Ecto neural progenitor cell (in vitro differentiated cells): ENCODE measurements around the gene DEPP1.

Experiments
- DNase-seq: peaks from one replicate; pipeline ENCODE4 v3.0.0-alpha.2; 2018; ENCODE audit warnings: low spot score

Gene DEPP1

DNA sequence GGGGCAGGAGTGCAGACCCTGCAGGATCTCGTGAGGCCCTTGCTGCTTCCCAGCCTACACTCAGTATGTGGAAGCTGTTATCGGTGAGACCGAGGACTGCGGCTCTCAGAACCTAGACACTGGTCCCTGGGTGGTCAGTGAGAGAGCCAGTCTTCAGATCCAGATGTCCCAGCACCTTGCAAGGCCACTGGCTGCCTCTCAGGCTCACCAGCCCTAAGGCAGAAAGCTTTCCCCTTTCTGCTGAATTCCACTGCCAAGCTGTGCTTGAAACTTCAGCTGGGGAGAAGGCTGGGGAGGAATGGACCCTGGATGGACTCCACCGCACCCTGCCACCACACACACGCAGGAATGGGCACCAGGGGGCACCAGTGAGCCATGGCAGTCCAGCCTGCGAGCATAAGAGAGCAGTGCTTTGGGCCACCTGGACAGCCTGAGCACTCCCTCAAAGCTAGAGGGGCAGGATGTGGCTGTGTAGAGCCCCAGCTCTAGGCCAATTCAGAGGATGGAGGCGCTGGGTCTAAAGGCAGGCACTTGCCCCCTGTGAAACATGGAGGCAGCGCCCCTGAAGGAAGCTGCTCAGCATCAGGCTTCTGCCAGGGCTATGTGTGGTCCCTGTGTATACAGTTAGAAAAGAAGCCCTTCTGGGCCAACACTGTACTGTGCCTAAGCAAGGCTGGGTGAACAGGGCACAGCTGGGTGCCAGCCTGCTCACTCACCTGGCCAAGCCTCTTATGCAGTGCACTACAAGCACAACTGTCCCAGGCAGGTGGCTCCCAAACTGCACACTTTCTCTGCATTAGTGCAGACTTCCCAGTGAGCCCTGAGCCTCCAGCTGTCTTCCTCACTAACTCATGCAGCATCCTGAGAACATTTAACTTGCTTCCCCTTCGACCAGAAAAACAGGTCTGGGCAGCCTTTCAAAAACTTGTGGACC, 45.8 kb downstream of the DEPP1 start:
- DNase-seq, result peak; percentile 91

DNA sequence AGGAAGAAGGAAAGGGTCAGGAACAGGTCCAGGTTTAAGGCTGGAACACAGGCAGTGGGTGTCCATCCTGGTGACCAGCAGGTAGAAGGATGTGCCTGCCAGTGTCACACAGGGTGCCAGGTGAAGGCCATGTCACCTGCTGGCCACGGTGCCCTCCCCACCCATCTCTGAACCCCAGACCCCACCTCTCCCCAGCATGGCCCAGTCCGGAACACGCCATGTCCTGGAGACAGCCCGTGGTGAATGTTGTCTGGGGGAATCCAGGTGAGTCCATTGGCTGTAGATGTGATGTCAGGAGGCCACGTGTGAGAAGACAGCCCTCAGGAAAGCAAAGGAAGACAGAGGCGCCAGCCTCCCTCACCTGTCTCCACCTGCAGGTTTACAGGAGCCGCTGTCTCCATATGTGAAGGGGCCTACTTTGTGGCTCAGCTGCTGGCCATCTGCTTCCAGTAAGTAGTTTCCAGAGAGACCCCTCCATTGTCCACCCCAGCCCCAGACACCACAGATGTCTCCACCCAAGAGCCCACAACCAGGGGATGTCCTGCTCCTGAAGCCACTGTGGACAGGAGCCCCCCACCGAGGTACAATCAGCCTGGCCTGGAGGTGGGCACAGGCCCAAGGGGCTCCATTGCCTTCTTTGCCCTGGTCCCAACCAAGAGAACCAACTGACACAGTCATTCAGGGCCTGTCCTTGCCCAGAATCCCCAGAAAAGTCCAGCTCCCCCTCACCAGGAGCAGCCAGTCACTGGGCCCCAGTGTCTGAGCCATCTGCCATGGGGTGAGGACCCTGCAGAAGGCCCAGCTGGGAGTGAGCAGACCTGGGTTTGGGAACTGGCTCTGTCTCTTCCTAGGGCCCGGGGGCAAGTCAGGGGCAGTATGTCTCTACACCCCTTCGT, 46.7 kb downstream of the DEPP1 start:
- DNase-seq, result peak; percentile 31

DNA sequence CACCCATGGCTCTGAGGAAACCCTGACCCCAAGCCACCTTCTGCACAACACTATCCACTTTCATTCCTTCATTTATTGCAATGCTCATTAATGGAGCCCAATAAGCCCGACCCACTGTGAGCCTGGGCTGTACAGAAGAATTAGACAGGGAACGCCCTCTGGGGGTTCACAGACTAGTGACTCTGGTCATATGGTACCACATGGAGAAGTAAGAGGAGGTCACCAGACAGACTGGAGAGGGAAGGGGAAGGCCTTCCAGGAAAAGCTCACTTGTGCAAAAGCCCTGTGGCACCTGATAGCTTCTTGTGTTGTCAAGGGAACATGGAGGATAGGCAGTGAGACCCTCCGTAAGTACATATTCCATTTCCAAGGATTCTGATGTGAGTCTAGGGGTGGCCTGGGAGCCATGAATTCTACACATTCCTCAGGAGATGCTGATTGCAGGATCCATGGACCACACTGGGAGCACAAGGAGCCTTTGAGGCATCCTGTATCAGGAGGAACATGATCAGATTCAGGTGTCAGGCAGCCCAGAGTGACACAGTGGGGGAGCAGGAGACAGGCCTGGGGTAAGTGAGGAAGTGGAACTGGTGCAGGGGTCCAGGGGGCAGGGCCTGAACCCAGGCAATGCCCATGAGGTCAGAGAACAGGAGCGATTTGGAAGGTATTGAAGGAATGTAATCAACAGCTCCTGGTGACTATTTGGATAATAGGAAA, 47.5 kb downstream of the DEPP1 start:
- peak; percentile 30 for DNase-seq

DNA sequence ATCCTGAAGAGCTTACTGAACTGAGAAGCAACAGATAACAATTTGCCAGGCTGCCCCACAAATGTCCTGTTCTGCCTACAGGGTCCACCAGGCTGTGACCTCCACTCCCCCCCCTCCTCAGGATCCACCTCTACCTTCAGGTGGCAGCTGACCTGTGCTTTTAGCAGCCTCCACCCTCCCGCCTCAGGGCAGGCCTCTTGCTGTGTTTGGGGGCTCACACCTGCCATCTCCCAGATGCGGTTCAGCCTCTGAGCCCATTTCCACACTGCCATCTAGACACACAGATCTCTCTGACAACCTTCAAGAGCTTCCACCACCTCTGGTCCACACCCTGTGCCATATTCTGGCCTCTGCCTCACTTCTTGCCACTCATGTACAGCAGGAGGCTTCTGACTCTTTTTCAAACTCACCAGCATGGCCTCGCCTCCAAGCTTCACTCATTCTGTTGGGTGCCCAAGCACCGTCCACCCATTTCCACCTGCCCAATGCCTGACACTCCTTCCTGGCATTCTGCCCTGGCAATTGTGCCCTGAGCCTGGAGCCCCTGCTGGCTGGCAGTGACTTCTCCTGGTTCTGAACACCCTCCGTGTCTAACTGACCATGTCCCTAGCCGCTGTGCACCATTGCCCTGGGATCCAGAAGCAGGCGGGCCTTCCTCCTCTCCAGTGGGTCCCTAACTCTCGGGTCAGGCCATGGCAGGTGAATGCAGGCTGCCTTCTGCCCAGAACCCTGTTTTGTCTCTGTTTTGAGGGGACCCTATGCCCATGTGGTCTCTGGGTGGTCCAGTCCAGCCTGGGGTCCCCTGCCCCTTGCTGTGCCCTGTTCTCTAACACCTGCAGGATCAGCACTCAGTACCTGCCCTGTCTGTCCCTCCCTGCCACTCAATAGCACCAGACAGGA, 49.0 kb downstream of the DEPP1 start:
- peak; percentile 32 for DNase-seq

DNA sequence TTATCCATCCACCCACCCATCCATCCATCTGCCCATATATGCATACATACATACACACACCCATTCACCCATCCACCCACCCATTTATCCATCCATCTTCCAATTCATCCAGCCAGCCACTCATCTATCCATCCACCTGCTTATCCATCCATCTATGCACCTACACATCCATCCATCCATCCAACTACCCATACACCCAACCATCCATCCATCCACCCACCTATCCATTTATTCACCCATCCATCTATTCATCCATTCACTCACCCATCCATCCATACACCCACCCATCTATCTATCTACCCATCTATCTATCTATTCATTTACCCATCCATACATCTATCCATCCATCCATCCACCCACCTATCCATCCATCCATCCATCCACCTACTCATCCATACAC, 50.1 kb downstream of the DEPP1 start:
- DNase-seq, result no peak

DNA sequence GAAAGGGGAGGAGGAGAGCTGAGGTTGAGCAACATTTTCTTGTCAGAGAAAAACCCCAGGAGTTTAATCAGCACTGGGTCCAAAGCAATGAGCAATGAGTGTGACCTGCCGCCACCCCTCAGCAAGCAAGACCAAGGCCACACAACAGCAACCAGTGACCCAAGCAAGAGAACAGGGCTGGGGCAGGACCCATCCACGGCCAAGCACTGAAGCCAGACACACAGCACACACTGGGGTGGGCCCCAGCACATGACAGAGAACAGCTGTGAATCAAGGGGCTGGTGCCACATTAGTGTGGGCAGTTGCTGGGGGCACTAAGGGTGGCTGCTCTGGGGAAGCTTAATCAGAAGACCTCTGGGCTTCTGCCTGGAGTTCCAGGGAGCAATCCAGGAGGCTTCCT, 51.3 kb downstream of the DEPP1 start:
- DNase-seq, result peak; percentile 27

DNA sequence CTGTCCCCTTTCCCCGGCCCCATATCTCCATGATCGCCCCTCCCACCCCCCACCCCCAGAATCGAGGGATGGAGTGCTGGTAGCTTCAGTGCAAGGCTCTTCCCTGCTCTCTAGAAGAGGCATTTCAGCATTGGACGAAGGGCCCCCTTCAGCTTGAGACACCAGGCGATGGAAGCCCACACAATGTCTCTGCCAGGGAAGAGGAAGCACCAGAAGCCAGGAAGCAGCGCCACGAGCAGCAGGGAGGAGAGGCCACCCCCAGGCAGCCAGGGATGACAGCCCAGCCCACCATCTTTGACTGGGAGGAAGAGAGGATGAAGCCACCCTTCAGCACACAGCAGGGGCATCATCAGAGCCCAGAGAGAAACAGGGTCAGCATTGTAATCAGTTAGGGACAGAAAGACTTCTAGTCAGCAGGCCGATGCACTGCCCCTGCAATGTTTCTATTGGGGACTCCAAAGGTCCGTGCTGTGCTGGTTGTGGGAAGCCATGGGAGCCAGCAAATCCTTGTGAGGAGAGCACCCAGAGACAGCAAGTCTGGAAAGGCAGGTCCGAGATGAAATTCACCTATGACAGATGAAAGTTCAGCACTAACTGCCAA, 51.8 kb downstream of the DEPP1 start:
- DNase-seq, result peak; percentile 33
